IMR-90 (cell line): Measurements from ENCODE around the gene IREB2. TPM values are rescaled to one million over a fixed set of nuclear protein-coding genes. Genes with fewer than 3 reads are reported as not detected.

Experiments used
- ATAC-seq: fragments of 200-7000 bp; cut with Tn5 transposase; 2 replicates; pipeline ENCODE4 v1.9.1; 2020; ENCODE audit warnings: low read depth, mild to moderate bottlenecking, moderate library complexity
- BruUV-seq: library from RNA; stranded (reverse); fragments of 400-500 nt; replicated peaks from 2 replicates; lab custom pipeline; 2021; lab: Mats Ljungman, UMichigan
- CTCF ChIA-PET: fragments of 300-600 bp; formaldehyde crosslinking; extraction: SDS; loops from one replicate; lab custom pipeline; 2021; ENCODE audit warnings: antibody characterized with exemption; lab: Yijun Ruan, JAX
- POLR2A ChIA-PET: fragments of 300-600 bp; sonication (Branson Sonifier 250); formaldehyde crosslinking; loops from one replicate; lab custom pipeline; 2022; ENCODE audit warnings: antibody characterized with exemption; ENCODE audit not compliant: unreplicated experiment; lab: Charles Lee
- DNase-seq: peaks from one replicate; pipeline ENCODE4 v3.0.0; 2013
- H2AFZ ChIP-seq: replicated peaks from 2 replicates; pipeline ENCODE3; 2013; ENCODE audit warnings: low read length, mild to moderate bottlenecking; ENCODE audit not compliant: poor library complexity
- H2AK5ac ChIP-seq: 2 replicates; pipeline ENCODE4 v1.6.1; 2013; ENCODE audit warnings: low read depth, low read length, inconsistent platforms
- H2AK9ac ChIP-seq: replicated peaks from 2 replicates; pipeline ENCODE3; 2013; ENCODE audit warnings: mild to moderate bottlenecking, low read depth, low read length, moderate library complexity; ENCODE audit not compliant: poor library complexity
- H2BK120ac ChIP-seq: 2 replicates; pipeline ENCODE4 v1.6.1; 2013; ENCODE audit warnings: low read depth, low read length, inconsistent platforms
- H2BK15ac ChIP-seq: 3 replicates; pipeline ENCODE4 v1.6.1; 2013; ENCODE audit warnings: low read depth, low read length, inconsistent platforms
- H2BK20ac ChIP-seq: 2 replicates; pipeline ENCODE4 v1.6.1; 2013; ENCODE audit warnings: low read depth, mild to moderate bottlenecking, inconsistent platforms, low read length, moderate library complexity
- H2BK5ac ChIP-seq: 2 replicates; pipeline ENCODE4 v1.6.1; 2013; ENCODE audit warnings: mild to moderate bottlenecking, low read depth, low read length, inconsistent platforms; ENCODE audit not compliant: poor library complexity, severe bottlenecking
- H3K14ac ChIP-seq: replicated peaks from 2 replicates; pipeline ENCODE4 v1.6.1; 2013; ENCODE audit warnings: low read depth, low read length, inconsistent platforms
- H3K18ac ChIP-seq: 2 replicates; pipeline ENCODE4 v1.6.1; 2013; ENCODE audit warnings: low read depth, low read length, control low read depth
- H3K23ac ChIP-seq: 2 replicates; pipeline ENCODE4 v1.6.1; 2013; ENCODE audit warnings: low read depth, low read length, inconsistent platforms
- H3K27ac ChIP-seq: 2 replicates; pipeline ENCODE4 v1.5.1; 2013; ENCODE audit warnings: mild to moderate bottlenecking, control low read depth, low read length; ENCODE audit not compliant: insufficient read depth
- H3K27me3 ChIP-seq: 2 replicates; pipeline ENCODE4 v1.6.1; 2013; ENCODE audit warnings: low read length; ENCODE audit not compliant: control insufficient read depth, insufficient read depth
- H3K36me3 ChIP-seq: 2 replicates; pipeline ENCODE4 v1.6.1; 2013; ENCODE audit warnings: low read length, mixed read lengths; ENCODE audit not compliant: control insufficient read depth, insufficient read depth
- H3K4ac ChIP-seq: 2 replicates; pipeline ENCODE4 v1.6.1; 2013; ENCODE audit warnings: low read depth, low read length, inconsistent platforms
- H3K4me1 ChIP-seq: 2 replicates; pipeline ENCODE4 v1.6.1; 2013; ENCODE audit warnings: low read length, mixed read lengths; ENCODE audit not compliant: control insufficient read depth, insufficient read depth
- H3K4me2 ChIP-seq: 2 replicates; pipeline ENCODE4 v1.6.1; 2013; ENCODE audit warnings: low read depth, mild to moderate bottlenecking, control low read depth, low read length, moderate library complexity
- H3K4me3 ChIP-seq: 2 replicates; pipeline ENCODE4 v1.5.1; 2013; ENCODE audit warnings: low read depth, mild to moderate bottlenecking, control low read depth, low read length, moderate library complexity; ENCODE audit not compliant: insufficient read depth
- H3K56ac ChIP-seq: 2 replicates; pipeline ENCODE4 v1.6.1; 2013; ENCODE audit warnings: low read length, inconsistent platforms; ENCODE audit not compliant: insufficient read depth; ENCODE audit errors: extremely low read depth
- H3K79me1 ChIP-seq, 2 experiments: 2 replicates each; pipeline ENCODE4 v1.6.1; 2013; ENCODE audit warnings: low read length in 2 of 2, inconsistent platforms in 1 of 2, low read depth in 1 of 2
- H3K9ac ChIP-seq: 2 replicates; pipeline ENCODE4 v1.6.1; 2013; ENCODE audit warnings: low read depth, low read length, control low read depth
- H3K9me1 ChIP-seq: 2 replicates; pipeline ENCODE4 v1.6.1; 2013; ENCODE audit warnings: low read length, inconsistent platforms; ENCODE audit not compliant: insufficient read depth
- H3K9me3 ChIP-seq: 2 replicates; pipeline ENCODE4 v1.6.1; 2013; ENCODE audit warnings: low read length; ENCODE audit not compliant: control insufficient read depth, insufficient read depth
- H4K20me1 ChIP-seq: 2 replicates; pipeline ENCODE4 v1.6.1; 2013; ENCODE audit warnings: low read length, inconsistent platforms; ENCODE audit not compliant: insufficient read depth
- H4K5ac ChIP-seq: 2 replicates; pipeline ENCODE4 v1.6.1; 2013; ENCODE audit warnings: mild to moderate bottlenecking, low read depth, low read length, control low read depth
- H4K8ac ChIP-seq, 2 experiments: 2 replicates each; pipeline ENCODE4 v1.6.1; 2013; ENCODE audit warnings: low read depth in 2 of 2, low read length in 2 of 2, control low read depth in 1 of 2, inconsistent platforms in 1 of 2
- H4K91ac ChIP-seq: 2 replicates; pipeline ENCODE4 v1.6.1; 2013; ENCODE audit warnings: low read depth, low read length, inconsistent platforms; ENCODE audit not compliant: insufficient read depth
- FOS ChIP-seq: fragments of 150-350 bp; IDR thresholded peaks from 2 replicates; pipeline ENCODE4 v1.6.1; 2016; ENCODE audit warnings: low read depth, low read length
- MAZ ChIP-seq: IDR thresholded peaks from 2 replicates; pipeline ENCODE4 v1.6.1; 2012; ENCODE audit warnings: low read depth, mild to moderate bottlenecking, low read length, improper control_type of control experiment, moderate library complexity, borderline replicate concordance
- MXI1 ChIP-seq: IDR thresholded peaks from 2 replicates; pipeline ENCODE4 v1.6.1; 2012; ENCODE audit warnings: low read depth, mild to moderate bottlenecking, low read length, moderate library complexity, borderline replicate concordance
- POLR2A ChIP-seq: IDR thresholded peaks from 2 replicates; pipeline ENCODE4 v1.6.1; 2012; ENCODE audit warnings: mild to moderate bottlenecking, low read depth, low read length
- SMC3 ChIP-seq: fragments of 150-350 bp; IDR thresholded peaks from 2 replicates; pipeline ENCODE4 v1.6.1; 2016; ENCODE audit warnings: low read depth, mild to moderate bottlenecking, antibody characterized with exemption, low read length, moderate library complexity
- WGBS, 2 experiments: methylation state at CpG; one replicate each; pipeline versions ENCODE4 v1.1.5 to v1.1.7; 2013; ENCODE audit warnings: missing lambda C conversion rate in 2 of 2; ENCODE audit not compliant: insufficient read length in 1 of 2; ENCODE audit errors: extremely low coverage in 2 of 2; 5-methylcytosine and 5-hydroxymethylcytosine counted together
- dilution Hi-C: fragments of 300-500 bp; cut with HindIII; formaldehyde crosslinking; loops from one replicate; pipeline ENCODE4 v1.14.3; 2018; ENCODE audit warnings: low sequenced_read_pairs; ENCODE audit not compliant: unreplicated experiment
- in situ Hi-C: fragments of 300-500 bp; cut with MboI; formaldehyde crosslinking; loops from 3 replicates; pipeline ENCODE4 v1.14.3; 2019; ENCODE audit warnings: low sequenced_read_pairs, inconsistent platforms, mixed read lengths
- intact Hi-C: fragments of 100-400 bp; cut with micrococcal nuclease; formaldehyde crosslinking; loops from 2 replicates; pipeline ENCODE4 v1.10.0; 2022
- polyA plus RNA-seq, 3 experiments: library from polyadenylated mRNA; depleted of rRNA; stranded (reverse); fragments of >200 nt; gene quantifications; 2 replicates each; pipeline ENCODE4 v1.2.3, GENCODE V29; 2012; ENCODE audit warnings: low replicate concordance in 1 of 3
- total RNA-seq: library from RNA; depleted of rRNA; stranded (reverse); fragments of >200 nt; gene quantifications from 2 replicates; pipeline ENCODE4 v1.2.3, GENCODE V29; 2012
- TF ChIP-seq, protein P1 (sequence below): conservative IDR thresholded peaks from 2 replicates; pipeline ENCODE4 v1.5.1; 2012; ENCODE audit warnings: mild to moderate bottlenecking, low read depth, low read length, improper control_type of control experiment

The IREB2 gene
- total and polyA plus RNA-seq, 2 of the 4 experiments (the other 2 are of a cell fraction): 12.2 to 13.5 TPM

DNA sequence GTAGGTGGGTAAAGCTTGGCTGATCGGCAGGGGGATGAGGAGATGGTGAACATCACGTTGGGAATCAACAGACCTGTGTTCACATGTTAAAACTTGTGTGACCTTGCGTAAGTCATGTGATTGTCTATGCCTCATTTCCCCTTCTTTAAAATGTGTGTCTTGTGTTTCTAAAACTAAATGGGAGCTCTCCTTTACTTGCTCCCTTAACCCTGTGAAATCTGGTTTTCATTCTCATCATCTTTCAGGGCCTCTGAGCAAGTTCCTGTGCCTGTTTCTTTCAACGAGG, 29.7 kb upstream of the IREB2 start:
- H2BK20ac ChIP-seq: no peak overlapping the region
- no peaks in the 10 kb centered on the region for H3K4me1 ChIP-seq
- ATAC-seq: no peak
- CTCF ChIA-PET: interaction anchor here (1.4 kb wide), 1 partner anchor 14 kb away, joined by 4 read pairs; no protein-coding TSS in a partner anchor
- no peaks in the 10 kb centered on the region for H3K9me3 ChIP-seq
- no peak overlapping the region for H2BK120ac ChIP-seq
- no peak overlapping the region for H4K91ac ChIP-seq
- H4K5ac ChIP-seq: no peak overlapping the region
- no peak overlapping the region for H2AK5ac ChIP-seq
- no peak overlapping the region for H2AK9ac ChIP-seq
- no peak overlapping the region for H3K56ac ChIP-seq
- no peaks in the 10 kb centered on the region for H4K20me1 ChIP-seq
- DNase-seq: no peak
- POLR2A ChIA-PET: no interaction called here
- TF ChIP-seq, protein P1, sequence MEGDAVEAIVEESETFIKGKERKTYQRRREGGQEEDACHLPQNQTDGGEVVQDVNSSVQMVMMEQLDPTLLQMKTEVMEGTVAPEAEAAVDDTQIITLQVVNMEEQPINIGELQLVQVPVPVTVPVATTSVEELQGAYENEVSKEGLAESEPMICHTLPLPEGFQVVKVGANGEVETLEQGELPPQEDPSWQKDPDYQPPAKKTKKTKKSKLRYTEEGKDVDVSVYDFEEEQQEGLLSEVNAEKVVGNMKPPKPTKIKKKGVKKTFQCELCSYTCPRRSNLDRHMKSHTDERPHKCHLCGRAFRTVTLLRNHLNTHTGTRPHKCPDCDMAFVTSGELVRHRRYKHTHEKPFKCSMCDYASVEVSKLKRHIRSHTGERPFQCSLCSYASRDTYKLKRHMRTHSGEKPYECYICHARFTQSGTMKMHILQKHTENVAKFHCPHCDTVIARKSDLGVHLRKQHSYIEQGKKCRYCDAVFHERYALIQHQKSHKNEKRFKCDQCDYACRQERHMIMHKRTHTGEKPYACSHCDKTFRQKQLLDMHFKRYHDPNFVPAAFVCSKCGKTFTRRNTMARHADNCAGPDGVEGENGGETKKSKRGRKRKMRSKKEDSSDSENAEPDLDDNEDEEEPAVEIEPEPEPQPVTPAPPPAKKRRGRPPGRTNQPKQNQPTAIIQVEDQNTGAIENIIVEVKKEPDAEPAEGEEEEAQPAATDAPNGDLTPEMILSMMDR: no peak
- TF ChIP-seq POLR2A (no peak), FOS (no peak), SMC3 (no peak), MXI1 (no peak), MAZ (no peak)
- H3K27me3 ChIP-seq: peaks cover 27% of the 10 kb centered on the region
- in situ Hi-C loops: no loop called here
- H2BK15ac ChIP-seq: no peak overlapping the region
- no peak overlapping the region for H2BK5ac ChIP-seq
- intact Hi-C loops: no loop called here
- H3K14ac ChIP-seq: no peak overlapping the region
- no peak overlapping the region for H2AFZ ChIP-seq
- BruUV-seq: no TSS peak
- H3K4me2 ChIP-seq: no peak overlapping the region
- H3K9me1 ChIP-seq: no peaks in the 10 kb centered on the region; the same call in 1 of the 2 replicates
- no peaks in the 10 kb centered on the region for H3K79me1 ChIP-seq
- WGBS, 2 experiments: no CpG with 5 or more reads among the region's 4 CpGs
- H3K4me3 ChIP-seq: no peak overlapping the region
- no peak overlapping the region for H3K27ac ChIP-seq
- H3K9ac ChIP-seq: no peak overlapping the region
- H3K18ac ChIP-seq: no peak overlapping the region
- dilution Hi-C loops: no loop called here
- no peak overlapping the region for H4K8ac ChIP-seq
- no peak overlapping the region for H3K23ac ChIP-seq
- no peak overlapping the region for H3K4ac ChIP-seq
- no peaks in the 10 kb centered on the region for H3K36me3 ChIP-seq
